Endothelial cell of hepatic sinusoid (primary cell): ENCODE measurements around the gene ARL6IP1.
"Not testable (repeated sequence)": the region's sequence is repeated elsewhere in the genome, so short reads cannot be mapped to it uniquely, and the experiment has no call there.

ENCODE experiments used
- in situ Hi-C: cut with HindIII; loops from 2 replicates; pipeline ENCODE4 v1.10.0; 2017; ENCODE audit warnings: low sequenced_read_pairs

Gene ARL6IP1

DNA sequence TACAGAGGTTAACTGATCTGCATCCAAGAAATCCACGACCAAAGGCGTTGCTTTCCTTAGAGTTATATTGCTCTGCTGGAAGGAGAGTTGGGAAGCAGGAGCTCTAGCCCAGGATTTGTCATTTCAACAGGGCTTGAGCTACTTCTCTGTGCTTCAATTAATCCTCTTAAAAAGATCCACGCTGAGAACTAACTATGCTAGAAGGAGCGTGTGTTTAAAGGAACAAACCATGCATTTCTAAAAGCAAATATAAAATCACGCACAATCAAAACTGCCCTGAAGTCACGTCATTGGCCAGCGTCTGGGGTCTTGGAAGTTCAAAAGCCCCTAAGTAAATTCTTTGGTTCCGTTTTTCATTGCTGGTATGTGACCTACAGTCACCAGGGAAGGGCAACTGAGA, 1.1 kb downstream of the ARL6IP1 start:
- in situ Hi-C loops: no loop called here

DNA sequence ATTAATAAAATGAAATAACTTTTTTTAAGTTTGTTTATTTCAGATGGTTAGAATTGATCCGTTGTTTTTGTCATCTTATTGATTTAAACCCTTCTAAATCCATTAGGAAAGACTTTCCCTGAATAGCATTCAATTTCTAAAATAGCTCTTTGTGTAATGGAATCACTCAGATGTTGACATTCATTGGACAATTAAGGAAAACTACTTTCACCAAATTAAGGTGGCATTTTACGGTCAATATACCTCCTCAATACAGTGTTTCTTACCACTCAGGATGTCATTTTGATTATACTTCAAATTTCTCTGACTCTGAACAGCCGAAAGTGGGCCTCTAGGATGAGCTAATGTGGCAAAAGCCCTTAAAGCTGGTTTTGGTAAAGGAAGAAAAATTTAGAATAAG, 1.8 kb downstream of the ARL6IP1 start:
- in situ Hi-C loops: no loop called here

GRCh38 chr16:18797746-18798145, 3.6 kb downstream of the ARL6IP1 start:
- in situ Hi-C loops: no loop called here

- in situ Hi-C loops: no loop called here
Observed at GRCh38 chr16:18796377-18796776, 5.0 kb downstream of the ARL6IP1 start.

DNA sequence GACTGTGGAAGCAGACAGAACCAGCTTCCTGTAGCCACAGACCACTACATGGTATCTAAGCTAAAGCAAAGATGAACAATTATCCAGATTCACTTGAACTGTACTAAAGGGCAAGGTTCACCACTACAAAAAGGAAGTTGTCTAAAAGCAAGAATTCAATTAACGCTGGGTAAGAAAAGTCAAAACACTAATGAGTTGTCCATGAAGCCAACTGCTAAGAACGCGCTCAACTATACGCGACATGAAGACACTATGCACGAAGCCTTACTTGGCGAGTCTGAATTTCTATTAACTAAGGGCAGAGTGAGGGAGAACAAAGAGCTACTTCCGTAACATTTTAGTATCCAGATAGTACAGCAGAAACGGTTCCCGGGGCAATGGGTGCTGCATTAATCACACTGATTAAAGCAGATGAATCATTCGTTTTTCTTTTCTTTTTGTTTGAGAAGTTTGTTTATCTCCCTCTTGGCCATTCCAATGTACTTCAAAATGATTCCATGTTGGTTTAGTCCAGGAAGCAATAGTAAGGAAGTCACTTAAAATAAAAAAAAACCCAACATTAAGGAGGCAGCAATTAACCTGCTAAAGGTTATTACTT, 8.4 kb downstream of the ARL6IP1 start:
- in situ Hi-C loops: no loop called here

DNA sequence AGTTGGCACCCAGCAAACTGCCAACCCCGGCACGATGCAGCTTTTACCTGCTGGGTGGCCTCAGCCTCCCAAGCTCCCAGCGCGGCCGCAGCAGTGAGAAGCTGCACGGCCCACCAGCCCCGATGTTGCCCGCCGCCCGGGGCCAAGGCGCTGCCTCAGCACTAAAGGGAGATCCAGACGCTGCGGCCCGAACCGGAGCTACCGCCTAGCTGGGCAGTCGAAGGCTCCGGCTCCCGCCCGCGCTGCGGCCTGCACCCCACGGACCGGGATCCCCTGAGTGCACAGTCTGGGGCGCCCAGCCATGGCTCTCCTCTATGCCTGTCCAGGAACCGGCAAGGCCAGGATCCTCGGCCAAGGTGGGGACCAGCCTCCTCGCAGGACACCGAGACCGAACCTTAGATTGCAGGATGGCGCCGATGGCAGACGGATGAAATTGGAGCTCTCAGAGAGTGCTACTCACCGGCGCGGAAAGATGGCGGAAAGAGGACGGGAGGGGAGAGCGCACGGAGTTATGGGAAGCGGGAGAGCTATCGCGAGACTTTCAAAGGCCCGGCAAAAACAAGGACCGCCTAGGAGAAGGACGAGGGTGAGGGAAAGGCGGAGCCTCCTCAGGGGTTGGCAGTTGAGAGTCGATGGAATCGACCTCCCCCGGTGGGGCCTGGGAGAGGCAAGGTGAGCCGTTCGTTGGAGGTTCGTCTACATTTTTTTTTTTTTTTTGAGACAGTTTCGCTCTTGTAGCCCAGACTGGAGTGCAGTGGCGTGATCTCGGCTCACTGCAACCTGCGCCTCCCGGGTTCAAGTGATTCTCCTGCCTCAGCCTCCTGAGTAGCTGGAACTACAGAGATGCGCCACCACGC, 11.3 kb downstream of the ARL6IP1 start, which contains the start of gene RPS15A:
TSS of gene RPS15A (minus strand) at position 485 of the 857 bp plus-strand sequence. CDS start 1,221 bp downstream, outside the sequence.
- in situ Hi-C loops: no loop called here

DNA sequence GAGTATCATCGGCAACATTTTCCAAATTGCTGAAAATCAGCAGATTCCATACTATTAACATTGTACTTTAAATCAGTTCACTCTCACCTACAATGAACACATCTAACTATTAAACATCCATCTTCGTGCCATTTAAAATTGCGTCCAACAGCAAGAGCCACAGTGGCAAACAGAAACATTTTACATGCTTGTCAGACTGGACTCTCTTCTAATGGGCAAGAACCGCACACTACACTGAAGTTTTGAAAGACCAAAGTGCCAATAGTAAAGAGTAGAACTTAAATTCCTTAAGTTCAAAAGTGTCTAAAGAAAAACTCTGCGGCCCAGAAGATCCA, 11.9 kb downstream of the ARL6IP1 start:
- in situ Hi-C loops: no loop called here

GRCh38 chr16:18788828-18789514, 12.4 kb downstream of the ARL6IP1 start:
- in situ Hi-C loops: no loop called here

DNA sequence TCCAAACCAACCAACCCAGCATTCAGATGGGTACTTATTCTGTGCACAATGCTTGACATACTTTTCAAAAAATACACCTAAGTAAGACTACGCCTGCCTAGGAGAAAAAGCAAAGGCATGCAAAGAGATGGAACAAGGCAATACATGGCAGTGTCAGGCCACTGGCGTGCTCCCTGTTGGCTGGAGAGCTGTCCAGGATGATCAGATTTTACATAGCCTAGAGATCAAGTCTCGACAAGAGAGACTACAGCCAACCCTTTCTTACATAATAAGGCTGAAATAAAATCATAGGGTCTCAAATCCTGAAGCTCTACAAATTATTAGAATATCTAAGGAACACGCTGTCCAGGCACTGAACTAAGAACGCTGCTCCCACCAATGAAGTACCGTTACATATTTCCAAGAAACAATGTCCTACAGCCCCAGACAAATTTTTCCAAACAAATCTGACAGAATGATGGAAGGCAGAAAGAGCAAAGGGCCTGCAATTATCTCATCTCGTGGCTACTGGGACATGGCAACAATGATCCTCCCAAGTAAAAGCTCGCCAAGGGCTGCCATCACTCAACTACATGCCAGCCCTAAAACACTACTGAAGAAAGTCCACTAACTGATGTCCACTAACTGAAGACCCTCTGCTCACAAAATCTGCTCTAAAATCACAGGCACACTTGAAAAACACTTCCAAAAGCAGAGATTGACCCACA, 16.3 kb downstream of the ARL6IP1 start:
- in situ Hi-C loops: no loop called here

- in situ Hi-C loops: no loop called here
Observed at GRCh38 chr16:18783430-18784341, 17.7 kb downstream of the ARL6IP1 start.

DNA sequence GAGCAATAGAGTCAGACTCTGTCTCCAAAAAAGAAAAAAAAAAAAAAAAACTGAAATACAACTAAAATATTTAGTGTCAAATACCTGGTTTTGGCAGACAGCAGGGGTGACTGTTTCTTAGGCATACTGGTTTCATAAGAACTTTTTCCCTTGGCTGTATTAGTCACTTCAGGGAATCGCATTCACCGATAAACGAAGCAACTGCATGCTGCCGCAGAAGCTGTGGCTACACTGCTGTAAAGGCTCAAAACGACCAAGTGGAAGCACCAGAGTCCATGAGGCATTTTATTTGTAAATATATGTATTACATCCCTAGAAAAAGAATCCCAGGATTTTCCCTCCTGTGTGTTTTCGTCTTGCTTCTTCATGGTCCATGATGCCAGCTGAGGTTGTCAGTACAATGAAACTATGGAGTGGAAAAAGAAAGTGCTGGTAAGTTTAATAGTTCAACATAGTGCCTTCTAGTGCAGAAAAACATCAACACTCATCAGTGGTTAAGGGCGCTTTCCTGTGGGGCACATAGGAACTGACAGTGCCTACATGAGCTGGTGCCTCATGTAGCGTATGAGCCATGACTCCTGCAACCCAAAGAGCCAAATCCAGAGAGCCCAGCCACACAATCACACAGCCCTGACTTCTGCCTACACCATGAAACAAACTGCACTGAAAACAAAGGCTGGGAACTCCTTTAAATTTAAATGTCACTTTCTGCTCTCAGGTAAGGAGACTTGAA, 18.5 kb downstream of the ARL6IP1 start:
- in situ Hi-C loops: no loop called here

DNA sequence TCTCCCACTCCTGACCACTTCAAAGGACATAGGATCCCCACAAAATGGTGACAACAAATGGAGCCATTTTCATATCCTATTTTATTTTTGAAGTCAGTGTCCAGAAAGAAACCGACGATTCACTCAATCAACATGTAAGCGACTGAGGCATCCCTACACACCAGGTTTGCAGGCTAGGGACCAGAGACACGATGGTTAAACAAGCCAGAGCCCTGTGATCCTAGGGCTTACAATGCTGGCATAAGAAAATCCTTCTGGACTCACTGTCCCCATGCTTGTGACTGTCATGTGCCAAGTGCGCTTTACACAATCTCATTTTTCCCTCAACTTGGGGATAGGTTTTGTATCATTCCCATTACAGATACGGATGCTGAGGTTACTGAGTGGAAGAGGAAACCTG, 20.1 kb downstream of the ARL6IP1 start:
- in situ Hi-C loops: not testable (repeated sequence)

DNA sequence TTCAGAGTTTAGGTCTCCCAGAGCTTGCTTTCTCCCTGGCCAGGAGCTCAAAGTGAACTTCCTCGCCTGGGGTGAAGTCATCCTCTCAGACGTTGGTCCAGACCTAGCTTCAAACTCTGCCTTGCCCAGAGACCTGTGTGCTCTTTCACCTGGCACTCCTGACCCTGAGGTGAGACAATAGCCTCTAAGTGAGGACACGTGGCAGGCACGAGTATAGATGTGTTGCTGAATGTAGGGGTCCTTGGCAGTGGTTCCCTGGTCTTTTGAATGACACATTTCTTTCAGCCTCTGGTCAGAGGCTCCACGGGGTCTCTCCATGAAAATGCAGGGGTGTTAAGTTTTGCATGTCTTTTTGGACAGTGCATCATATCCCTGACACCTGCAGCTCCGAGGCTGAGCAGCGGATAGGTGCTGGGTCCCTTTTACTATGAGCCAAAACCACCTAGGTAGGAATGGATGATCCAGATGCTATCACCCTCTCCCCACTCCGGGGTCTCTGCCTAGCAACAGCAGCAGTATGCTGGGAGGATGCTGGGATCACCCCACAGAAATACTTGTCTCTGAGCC, 20.8 kb downstream of the ARL6IP1 start:
- in situ Hi-C loops: not testable (repeated sequence)

DNA sequence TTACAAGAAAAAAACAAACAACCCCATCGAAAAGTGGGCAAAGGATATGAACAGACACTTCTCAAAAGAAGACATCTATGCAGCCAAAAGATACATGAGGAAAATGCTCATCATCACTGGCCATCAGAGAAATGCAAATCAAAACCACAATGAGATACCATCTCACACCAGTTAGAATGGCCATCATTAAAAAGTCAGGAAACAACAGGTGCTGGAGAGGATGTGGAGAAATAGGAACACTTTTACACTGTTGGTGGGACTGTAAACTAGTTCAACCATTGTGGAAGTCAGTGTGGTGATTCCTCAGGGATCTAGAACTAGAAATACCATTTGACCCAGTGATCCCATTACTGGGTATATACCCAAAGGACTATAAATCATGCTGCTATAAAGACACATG, 23.7 kb downstream of the ARL6IP1 start:
- in situ Hi-C loops: not testable (repeated sequence)

DNA sequence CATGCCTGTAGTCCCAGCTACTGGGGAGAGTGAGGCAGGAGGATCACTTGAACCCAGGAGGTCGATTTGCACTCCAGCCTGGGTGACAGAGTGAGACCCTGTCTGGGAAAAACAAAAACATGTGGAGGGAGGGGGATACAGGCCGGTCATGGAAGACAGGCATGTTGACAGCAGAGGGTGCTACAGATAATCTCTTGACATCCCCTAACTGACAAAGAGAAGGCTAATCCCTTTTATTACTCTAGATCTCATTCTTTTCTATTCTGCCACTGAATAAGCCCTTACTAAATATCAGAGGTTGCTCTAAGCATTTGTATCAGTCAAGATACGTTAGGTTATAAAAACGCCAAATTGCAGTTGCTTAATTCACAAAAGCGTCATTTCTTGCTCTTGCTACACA, 25.0 kb downstream of the ARL6IP1 start:
- in situ Hi-C loops: not testable (repeated sequence)

GRCh38 chr16:18774651-18775050, 26.7 kb downstream of the ARL6IP1 start:
- in situ Hi-C loops: not testable (repeated sequence)

DNA sequence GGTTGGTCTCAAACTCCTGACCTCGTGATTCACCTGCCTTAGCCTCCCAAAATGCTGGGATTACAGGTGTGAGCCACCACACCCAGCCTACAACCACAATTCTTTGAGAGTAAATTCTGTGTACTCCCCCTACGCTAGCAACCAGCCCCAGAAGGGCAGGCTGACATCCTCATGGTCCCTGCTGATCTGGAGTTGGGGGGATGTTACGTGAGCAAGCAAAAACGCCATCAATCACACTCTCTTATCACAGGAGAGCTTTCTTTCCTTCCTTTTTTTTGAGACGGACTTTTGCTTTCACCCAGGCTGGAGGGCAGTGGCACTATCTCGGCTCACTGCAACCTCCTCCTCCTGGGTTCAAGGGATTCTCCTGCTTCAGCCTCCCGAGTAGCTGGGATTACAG, 29.2 kb downstream of the ARL6IP1 start:
- in situ Hi-C loops: not testable (repeated sequence)

- in situ Hi-C loops: not testable (repeated sequence)
Observed at GRCh38 chr16:18770336-18770962, 30.9 kb downstream of the ARL6IP1 start.

DNA sequence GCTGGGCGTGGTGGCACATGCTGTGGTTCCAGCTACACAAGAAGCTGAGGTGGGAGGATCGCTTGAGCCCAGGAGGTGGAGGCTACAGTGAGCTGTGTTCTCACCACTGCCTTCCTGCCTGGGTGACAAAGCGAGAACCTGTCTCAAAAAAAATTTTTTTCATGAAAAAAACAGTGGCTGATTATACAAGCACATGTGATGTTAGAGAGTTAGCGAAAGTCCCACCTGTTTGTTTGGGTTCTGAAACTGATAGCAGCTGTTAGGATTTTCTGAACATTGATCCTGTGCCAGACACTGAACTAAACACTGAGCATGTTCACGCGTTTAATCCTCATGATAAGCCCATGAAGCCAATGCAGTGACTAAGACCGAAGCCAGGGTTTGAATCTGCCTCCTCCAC, 34.1 kb downstream of the ARL6IP1 start:
- in situ Hi-C loops: not testable (repeated sequence)
